SK-N-SH (cell line): ENCODE results near the gene WDCP. TPM values are rescaled to one million over a fixed set of nuclear protein-coding genes. Genes with fewer than 3 reads are reported as not detected.
A peak's percentile ranks its signal among the peaks of the same experiment; 100 is the strongest.

Experiments used
- CTCF ChIA-PET: fragments of 300-600, 350-600 bp; formaldehyde crosslinking; extraction: SDS; loops from one replicate; lab custom pipeline; 2021; lab: Yijun Ruan, JAX
- POLR2A ChIA-PET: fragments of 350-600 bp; sonication (Branson Sonifier 250); formaldehyde crosslinking; extraction: SDS; loops from one replicate; lab custom pipeline; 2020; ENCODE audit warnings: antibody characterized with exemption, inconsistent platforms; lab: Yijun Ruan, JAX
- DNase-seq: peaks from one replicate; pipeline ENCODE4 v3.0.0; 2012
- H2AFZ ChIP-seq: fragments of 200-600 bp; sonication (generic); 2 replicates; pipeline ENCODE4 v1.8.1; 2016; ENCODE audit warnings: antibody characterized with exemption, mild to moderate bottlenecking, low read depth
- H3F3A ChIP-seq: fragments of 200-600 bp; sonication (generic); replicated peaks from 2 replicates; pipeline ENCODE3; 2016; ENCODE audit warnings: antibody characterized with exemption, mild to moderate bottlenecking; ENCODE audit not compliant: insufficient read depth
- H3K27ac ChIP-seq, 2 experiments: fragments of 200-500 bp in 1 of 2; fragments of 200-600 bp in 1 of 2; sonication (Bioruptor generic) in 1 of 2; sonication (generic), shearing (Covaris generic) in 1 of 2; 2 replicates each; pipeline versions ENCODE4 v1.5.1 to v1.6.1; 2014 to 2016; ENCODE audit warnings: low read depth in 2 of 2, inconsistent platforms in 1 of 2, low read length in 1 of 2, mild to moderate bottlenecking in 1 of 2, mixed read lengths in 1 of 2
- H3K27me3 ChIP-seq: fragments of 200-600 bp; sonication (generic), shearing (Covaris generic); 2 replicates; pipeline ENCODE4 v1.6.1; 2016; ENCODE audit warnings: mixed run types; ENCODE audit not compliant: insufficient read depth
- H3K36me3 ChIP-seq, 2 experiments: fragments of 200-500 bp in 1 of 2; fragments of 200-600 bp in 1 of 2; sonication (Bioruptor generic) in 1 of 2; sonication (generic) in 1 of 2; replicated peaks in 1 of 2; 2 replicates each; pipeline versions ENCODE3 to v1.5.1; 2014 to 2016; ENCODE audit warnings: low read length in 1 of 2, mild to moderate bottlenecking in 1 of 2; ENCODE audit not compliant: insufficient read depth in 2 of 2, control insufficient read depth in 1 of 2
- H3K4me1 ChIP-seq, 2 experiments: fragments of 200-500 bp in 1 of 2; fragments of 200-600 bp in 1 of 2; sonication (Bioruptor generic) in 1 of 2; sonication (generic), shearing (Covaris generic) in 1 of 2; 2 replicates each; pipeline versions ENCODE4 v1.5.1 to v1.6.1; 2014 to 2016; ENCODE audit warnings: low read depth in 1 of 2, low read length in 1 of 2, mixed run types in 1 of 2; ENCODE audit not compliant: insufficient read depth in 2 of 2, control insufficient read depth in 1 of 2
- H3K4me2 ChIP-seq: fragments of 200-600 bp; sonication (generic), shearing (Covaris generic); 2 replicates; pipeline ENCODE4 v1.6.1; 2017; ENCODE audit warnings: mixed run types
- H3K4me3 ChIP-seq, 2 experiments: fragments of 200-500 bp in 1 of 2; fragments of 200-600 bp in 1 of 2; sonication (Bioruptor generic) in 1 of 2; sonication (generic), shearing (Covaris generic) in 1 of 2; 2 replicates each; pipeline versions ENCODE4 v1.5.1 to v1.8.1; 2014 to 2016; ENCODE audit warnings: low read depth in 2 of 2, inconsistent platforms in 1 of 2, low read length in 1 of 2, mild to moderate bottlenecking in 1 of 2, mixed read lengths in 1 of 2, moderate library complexity in 1 of 2
- H3K79me2 ChIP-seq: fragments of 200-600 bp; sonication (generic); 2 replicates; pipeline ENCODE4 v1.8.1; 2017; ENCODE audit warnings: mild to moderate bottlenecking; ENCODE audit not compliant: insufficient read depth
- H3K9ac ChIP-seq: fragments of 200-600 bp; sonication (generic); 2 replicates; pipeline ENCODE4 v1.6.1; 2017; ENCODE audit warnings: mixed run types
- H3K9me2 ChIP-seq: fragments of 200-600 bp; sonication (generic); 2 replicates; pipeline ENCODE4 v1.6.1; 2017; ENCODE audit warnings: mixed run types
- H3K9me3 ChIP-seq: fragments of 200-600 bp; sonication (generic); 2 replicates; pipeline ENCODE4 v1.6.1; 2017; ENCODE audit warnings: mixed run types, mild to moderate bottlenecking, moderate library complexity
- H4K20me1 ChIP-seq: fragments of 200-600 bp; sonication (generic); 2 replicates; pipeline ENCODE4 v1.6.1; 2017; ENCODE audit warnings: mild to moderate bottlenecking, mixed run types; ENCODE audit not compliant: insufficient read depth
- CHD2 ChIP-seq: fragments of 150-350 bp; IDR thresholded peaks from 2 replicates; pipeline ENCODE4 v1.6.1; 2018; ENCODE audit warnings: low read length; ENCODE audit not compliant: partially characterized antibody
- ELF1 ChIP-seq: IDR thresholded peaks from 2 replicates; pipeline ENCODE4 v1.4.0; 2012
- EP300 ChIP-seq, 2 experiments: IDR thresholded peaks; 2 replicates each; pipeline versions ENCODE4 v1.4.0 to v1.6.1; 2012; ENCODE audit warnings: borderline replicate concordance in 1 of 2, low read depth in 1 of 2, low read length in 1 of 2
- EZH2phosphoT487 ChIP-seq: fragments of 200-600 bp; sonication (generic); IDR thresholded peaks from 2 replicates; pipeline ENCODE4 v1.6.1; 2017; ENCODE audit warnings: low read depth, mixed run types, mild to moderate bottlenecking, antibody characterized with exemption, moderate library complexity, borderline replicate concordance
- FOSL2 ChIP-seq: IDR thresholded peaks from 2 replicates; pipeline ENCODE4 v1.4.0; 2012; ENCODE audit warnings: low read depth, mild to moderate bottlenecking, moderate library complexity, borderline replicate concordance
- GABPA ChIP-seq: IDR thresholded peaks from 2 replicates; pipeline ENCODE4 v1.4.0; 2012; ENCODE audit warnings: low read depth, mild to moderate bottlenecking
- GATA2 ChIP-seq: sonication (generic); formaldehyde crosslinking; IDR thresholded peaks from 2 replicates; pipeline ENCODE4 v1.5.0; 2020; ENCODE audit warnings: mild to moderate bottlenecking, missing genetic modification reagents
- JUND ChIP-seq: IDR thresholded peaks from 2 replicates; pipeline ENCODE4 v1.4.0; 2012
- MEF2A ChIP-seq: IDR thresholded peaks from 2 replicates; pipeline ENCODE4 v1.4.0; 2012; ENCODE audit warnings: low read depth, borderline replicate concordance
- MXI1 ChIP-seq: IDR thresholded peaks from 2 replicates; pipeline ENCODE4 v1.6.1; 2012; ENCODE audit warnings: mild to moderate bottlenecking, low read depth, low read length, improper control_type of control experiment
- NFIC ChIP-seq: IDR thresholded peaks from 2 replicates; pipeline ENCODE4 v1.4.0; 2012; ENCODE audit warnings: borderline replicate concordance
- POLR2AphosphoS5 ChIP-seq: IDR thresholded peaks from 2 replicates; pipeline ENCODE4 v1.6.1; 2012; ENCODE audit warnings: low read depth, low read length
- RAD21 ChIP-seq: IDR thresholded peaks from 2 replicates; pipeline ENCODE4 v1.6.1; 2012; ENCODE audit warnings: mild to moderate bottlenecking, low read length
- RCOR1 ChIP-seq: fragments of 150-350 bp; IDR thresholded peaks from 2 replicates; pipeline ENCODE4 v1.6.1; 2017; ENCODE audit warnings: antibody characterized with exemption, low read length
- RXRA ChIP-seq: IDR thresholded peaks from 2 replicates; pipeline ENCODE4 v1.4.0; 2012; ENCODE audit warnings: low read depth, mild to moderate bottlenecking, borderline replicate concordance
- SMC3 ChIP-seq: IDR thresholded peaks from 2 replicates; pipeline ENCODE4 v1.6.1; 2012; ENCODE audit warnings: low read depth, low read length, improper control_type of control experiment
- TAF1 ChIP-seq: IDR thresholded peaks from 2 replicates; pipeline ENCODE4 v1.6.1; 2012; ENCODE audit warnings: low read depth, mild to moderate bottlenecking, low read length, moderate library complexity, borderline replicate concordance
- YY1 ChIP-seq: IDR thresholded peaks from 2 replicates; pipeline ENCODE4 v1.4.0; 2012; ENCODE audit warnings: low read depth, mild to moderate bottlenecking
- WGBS: methylation state at CpG from one replicate; pipeline ENCODE4 v1.1.6; 2017; ENCODE audit warnings: low lambda C conversion rate; 5-methylcytosine and 5-hydroxymethylcytosine counted together
- polyA plus RNA-seq, 3 experiments: library from polyadenylated mRNA; depleted of rRNA; stranded (reverse); fragments of >200 nt; gene quantifications; 2 replicates each; pipeline ENCODE4 v1.2.3, GENCODE V29; 2012
- TF ChIP-seq, protein P1 (sequence below): IDR thresholded peaks from 2 replicates; pipeline ENCODE4 v1.4.0; 2012; ENCODE audit warnings: low read depth, borderline replicate concordance
- TF ChIP-seq, protein P2 (sequence below): fragments of 200-600 bp; sonication (generic); IDR thresholded peaks from 2 replicates; pipeline ENCODE4 v1.6.1; 2017; ENCODE audit warnings: antibody characterized with exemption, mild to moderate bottlenecking, moderate library complexity
- TF ChIP-seq, protein P3 (sequence below): IDR thresholded peaks from 2 replicates; pipeline ENCODE4 v1.4.0; 2012; ENCODE audit warnings: low read depth
- TF ChIP-seq, protein P4 (sequence below): fragments of 150-350 bp; IDR thresholded peaks from 2 replicates; pipeline ENCODE4 v1.6.1; 2017; ENCODE audit warnings: antibody characterized with exemption, low read length, low read depth, borderline replicate concordance

Gene WDCP
- polyA plus RNA-seq, 1 of the 3 experiments (the other 2 are of a cell fraction), result 7.1 TPM

DNA sequence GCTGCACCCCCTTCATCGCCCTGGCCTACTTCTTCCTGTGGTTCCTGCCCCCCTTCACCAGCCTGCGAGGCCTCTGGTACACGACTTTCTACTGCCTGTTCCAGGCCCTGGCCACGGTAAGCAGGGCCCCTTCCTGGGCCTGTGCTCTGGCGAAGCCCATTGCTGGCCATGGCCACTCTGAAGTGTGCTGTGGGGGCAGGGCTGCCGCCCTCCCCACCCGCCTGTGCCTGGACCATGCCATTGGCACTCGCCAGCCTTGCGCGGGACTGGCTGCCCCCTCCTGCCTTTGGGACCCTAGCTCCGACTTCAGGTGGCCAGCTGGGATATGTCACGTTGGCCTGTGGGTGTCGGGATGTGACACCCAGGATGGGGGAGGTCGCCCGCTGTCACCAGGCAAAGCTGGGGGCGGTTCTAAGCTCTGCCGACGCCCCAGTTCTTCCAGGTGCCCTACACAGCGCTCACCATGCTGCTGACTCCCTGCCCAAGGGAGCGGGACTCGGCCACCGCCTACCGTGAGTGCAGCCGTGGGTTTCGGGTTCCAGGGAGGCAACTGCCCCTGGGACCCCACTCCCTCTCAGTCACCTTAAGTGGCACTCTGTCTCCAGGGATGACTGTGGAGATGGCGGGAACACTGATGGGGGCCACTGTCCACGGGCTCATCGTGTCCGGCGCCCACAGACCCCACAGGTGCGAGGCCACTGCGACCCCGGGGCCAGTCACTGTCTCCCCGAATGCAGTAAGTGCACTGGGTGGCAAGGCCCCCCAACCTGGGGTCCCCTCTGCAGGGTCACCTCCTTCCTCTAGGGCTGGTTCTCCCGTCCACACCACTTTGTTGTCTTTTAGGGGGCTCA lies 30.1 kb downstream of the WDCP start:
- TF ChIP-seq CHD2 (no peak), GATA2 (no peak), NFIC (no peak), TAF1 (no peak), GABPA (no peak), POLR2AphosphoS5 (no peak), YY1 (no peak), FOSL2 (no peak)
- TF ChIP-seq, protein P1, sequence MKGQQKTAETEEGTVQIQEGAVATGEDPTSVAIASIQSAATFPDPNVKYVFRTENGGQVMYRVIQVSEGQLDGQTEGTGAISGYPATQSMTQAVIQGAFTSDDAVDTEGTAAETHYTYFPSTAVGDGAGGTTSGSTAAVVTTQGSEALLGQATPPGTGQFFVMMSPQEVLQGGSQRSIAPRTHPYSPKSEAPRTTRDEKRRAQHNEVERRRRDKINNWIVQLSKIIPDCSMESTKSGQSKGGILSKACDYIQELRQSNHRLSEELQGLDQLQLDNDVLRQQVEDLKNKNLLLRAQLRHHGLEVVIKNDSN, result no peak
- TF ChIP-seq, protein P2, sequence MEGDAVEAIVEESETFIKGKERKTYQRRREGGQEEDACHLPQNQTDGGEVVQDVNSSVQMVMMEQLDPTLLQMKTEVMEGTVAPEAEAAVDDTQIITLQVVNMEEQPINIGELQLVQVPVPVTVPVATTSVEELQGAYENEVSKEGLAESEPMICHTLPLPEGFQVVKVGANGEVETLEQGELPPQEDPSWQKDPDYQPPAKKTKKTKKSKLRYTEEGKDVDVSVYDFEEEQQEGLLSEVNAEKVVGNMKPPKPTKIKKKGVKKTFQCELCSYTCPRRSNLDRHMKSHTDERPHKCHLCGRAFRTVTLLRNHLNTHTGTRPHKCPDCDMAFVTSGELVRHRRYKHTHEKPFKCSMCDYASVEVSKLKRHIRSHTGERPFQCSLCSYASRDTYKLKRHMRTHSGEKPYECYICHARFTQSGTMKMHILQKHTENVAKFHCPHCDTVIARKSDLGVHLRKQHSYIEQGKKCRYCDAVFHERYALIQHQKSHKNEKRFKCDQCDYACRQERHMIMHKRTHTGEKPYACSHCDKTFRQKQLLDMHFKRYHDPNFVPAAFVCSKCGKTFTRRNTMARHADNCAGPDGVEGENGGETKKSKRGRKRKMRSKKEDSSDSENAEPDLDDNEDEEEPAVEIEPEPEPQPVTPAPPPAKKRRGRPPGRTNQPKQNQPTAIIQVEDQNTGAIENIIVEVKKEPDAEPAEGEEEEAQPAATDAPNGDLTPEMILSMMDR, result no peak
- Histone ChIP-seq H3K4me1 (peaks cover 3 to 12% of the 10 kb centered on the region in 2 experiments; a peak in 3 of 4 replicates), H3K9ac (no peak overlapping the region), H3K27ac (peak overlapping the region in 1 of 2 experiments; percentile 82; a peak in 1 of 4 replicates), H3K9me3 (no peaks in the 10 kb centered on the region), H3K4me3 (no peak overlapping the region), H3K27me3 (no peaks in the 10 kb centered on the region), H3F3A (no peaks in the 10 kb centered on the region), H3K4me2 (no peak overlapping the region), H3K79me2 (no peaks in the 10 kb centered on the region), H3K9me2 (no peaks in the 10 kb centered on the region), H4K20me1 (no peaks in the 10 kb centered on the region), H3K36me3 (no peaks in the 10 kb centered on the region), H2AFZ (no peak overlapping the region)
- CTCF ChIA-PET, result interaction anchor here (2.5 kb wide), 1 partner anchor 9 kb away, joined by 8 read pairs; no protein-coding TSS in a partner anchor
- WGBS, result 97% methylated on average over 29 of the region's 35 CpGs
- POLR2A ChIA-PET, result no interaction called here
- peak; percentile 37 for DNase-seq

DNA sequence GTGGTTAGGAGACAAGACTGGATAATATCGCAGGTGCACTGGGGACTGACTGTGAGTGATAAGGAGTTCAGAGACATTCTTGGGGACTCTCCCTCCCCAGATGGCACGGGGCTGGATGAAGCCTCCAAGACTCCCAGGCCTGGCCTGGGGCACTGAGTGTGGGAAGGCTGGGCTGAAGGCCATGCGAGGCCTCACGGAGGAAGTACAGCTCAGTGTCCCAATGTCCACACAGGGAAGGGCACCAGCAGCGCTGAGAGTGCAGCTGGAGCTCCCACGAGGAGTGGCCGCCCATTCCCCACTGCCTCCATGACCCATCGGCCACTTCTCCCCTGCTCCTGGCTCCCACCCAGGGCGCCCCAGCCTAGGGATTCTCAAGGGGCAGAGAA lies 30.8 kb downstream of the WDCP start:
- Histone ChIP-seq H3K27ac (peak overlapping the region in 1 of 2 experiments; percentile 82; a peak in 2 of 4 replicates), H3K9ac (peak overlapping the region; percentile 38; the same call in 1 of the 2 replicates), H3K4me2 (0 out of 2 replicates have a peak overlapping the region, but pooled peaks have one; percentile 45), H4K20me1 (no peaks in the 10 kb centered on the region), H3K79me2 (no peaks in the 10 kb centered on the region), H3K4me3 (no peak overlapping the region), H3K27me3 (no peaks in the 10 kb centered on the region), H2AFZ (no peak overlapping the region), H3K9me2 (no peaks in the 10 kb centered on the region), H3K4me1 (peaks cover 3 to 12% of the 10 kb centered on the region in 2 experiments; a peak in 3 of 4 replicates), H3K9me3 (no peaks in the 10 kb centered on the region), H3F3A (no peaks in the 10 kb centered on the region), H3K36me3 (no peaks in the 10 kb centered on the region)
- POLR2A ChIA-PET, result no interaction called here
- no peak for TF ChIP-seq EP300 (IDR thresholded peaks at IDR 0.05; ENCODE audit: borderline replicate concordance in 1 of 2, low read depth in 1 of 2, low read length in 1 of 2)
- no peak for TF ChIP-seq SMC3
- no peak for TF ChIP-seq MEF2A
- TF ChIP-seq RCOR1, result no peak
- TF ChIP-seq, protein P3, sequence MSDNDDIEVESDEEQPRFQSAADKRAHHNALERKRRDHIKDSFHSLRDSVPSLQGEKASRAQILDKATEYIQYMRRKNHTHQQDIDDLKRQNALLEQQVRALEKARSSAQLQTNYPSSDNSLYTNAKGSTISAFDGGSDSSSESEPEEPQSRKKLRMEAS, result no peak
- TF ChIP-seq ELF1, result no peak
- no peak for TF ChIP-seq MXI1
- TF ChIP-seq RXRA, result no peak
- no peak for TF ChIP-seq TAF1
- TF ChIP-seq POLR2AphosphoS5, result no peak
- no peak for TF ChIP-seq RAD21
- TF ChIP-seq CHD2, result no peak
- TF ChIP-seq FOSL2, result no peak
- TF ChIP-seq NFIC, result no peak
- TF ChIP-seq JUND, result no peak
- TF ChIP-seq, protein P4, sequence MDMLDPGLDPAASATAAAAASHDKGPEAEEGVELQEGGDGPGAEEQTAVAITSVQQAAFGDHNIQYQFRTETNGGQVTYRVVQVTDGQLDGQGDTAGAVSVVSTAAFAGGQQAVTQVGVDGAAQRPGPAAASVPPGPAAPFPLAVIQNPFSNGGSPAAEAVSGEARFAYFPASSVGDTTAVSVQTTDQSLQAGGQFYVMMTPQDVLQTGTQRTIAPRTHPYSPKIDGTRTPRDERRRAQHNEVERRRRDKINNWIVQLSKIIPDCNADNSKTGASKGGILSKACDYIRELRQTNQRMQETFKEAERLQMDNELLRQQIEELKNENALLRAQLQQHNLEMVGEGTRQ, result no peak
- TF ChIP-seq GATA2, result no peak
- no peak for TF ChIP-seq EZH2phosphoT487
- 91% methylated on average over 9 of the region's 9 CpGs for WGBS
- CTCF ChIA-PET, result interaction anchor here (1.3 to 2.5 kb wide), 2 partner anchors 9 to 103 kb away, joined by 3 to 8 read pairs; no protein-coding TSS in a partner anchor
- peak; percentile 36 for DNase-seq
